Measurements from ENCODE around the gene RPL5. TPM values are rescaled to one million over a fixed set of nuclear protein-coding genes. Genes with fewer than 3 reads are reported as not detected.

Gene RPL5
- total RNA-seq, 1 experiment from 2014 or later: 835 TPM

DNA sequence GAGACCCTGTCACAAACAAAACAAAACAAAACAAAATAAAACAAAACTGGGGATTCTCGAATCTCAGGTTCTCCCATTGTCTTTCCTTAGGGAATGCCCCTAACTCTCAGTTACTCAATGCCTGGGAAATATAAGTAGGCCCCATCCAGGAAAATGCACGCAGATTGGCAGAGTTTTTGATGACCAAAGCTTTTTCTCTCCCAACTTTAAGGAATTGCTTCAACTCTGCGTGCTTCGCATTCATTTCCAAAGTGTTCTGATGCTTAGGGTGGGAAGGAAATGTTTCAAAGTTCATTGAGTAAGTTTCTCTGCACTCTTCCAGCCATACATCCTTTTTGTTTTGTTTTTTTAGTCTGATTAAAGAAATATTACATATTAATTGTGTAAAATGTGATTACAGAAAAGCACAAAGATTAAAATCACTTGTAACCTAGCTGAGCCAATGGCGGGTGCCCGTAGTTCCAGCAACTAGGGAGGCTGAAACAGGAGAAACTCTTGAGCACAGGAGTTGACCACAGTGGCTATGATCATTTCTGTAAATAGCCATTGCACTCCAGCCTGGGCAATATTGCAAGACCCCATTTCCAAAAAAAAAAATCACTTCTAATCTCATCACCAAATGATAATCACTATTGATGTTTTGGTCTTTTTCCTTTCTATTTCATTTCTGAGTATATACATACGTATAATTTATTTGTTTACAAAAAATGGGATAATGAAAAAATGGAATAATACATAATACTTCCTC lies 28.5 kb upstream of the RPL5 start:
- Mint-ChIP-seq H3K27ac (ENCODE audit: unreplicated experiment) (no peak overlapping the region), H3K36me3 (ENCODE audit: insufficient read depth, unreplicated experiment) (peaks cover 9% of the 10 kb centered on the region), H3K9me3 (ENCODE audit: low read depth, unreplicated experiment) (peaks cover 5% of the 10 kb centered on the region), H3K4me1 (ENCODE audit: low read depth, unreplicated experiment) (peaks cover 37% of the 10 kb centered on the region), H3K27me3 (ENCODE audit: unreplicated experiment) (no peaks in the 10 kb centered on the region), H3K4me3 (ENCODE audit: low read depth, unreplicated experiment) (no peak overlapping the region)
- no TSS peak for BruUV-seq (replicated peaks)
- CTCF ChIA-PET: interaction anchor here (2.1 kb wide), 1 partner anchor 18 kb away, joined by 7 read pairs; the partner anchor contains the start of gene EVI5
- DNase-seq: no peak
- TF ChIP-seq, protein P1, sequence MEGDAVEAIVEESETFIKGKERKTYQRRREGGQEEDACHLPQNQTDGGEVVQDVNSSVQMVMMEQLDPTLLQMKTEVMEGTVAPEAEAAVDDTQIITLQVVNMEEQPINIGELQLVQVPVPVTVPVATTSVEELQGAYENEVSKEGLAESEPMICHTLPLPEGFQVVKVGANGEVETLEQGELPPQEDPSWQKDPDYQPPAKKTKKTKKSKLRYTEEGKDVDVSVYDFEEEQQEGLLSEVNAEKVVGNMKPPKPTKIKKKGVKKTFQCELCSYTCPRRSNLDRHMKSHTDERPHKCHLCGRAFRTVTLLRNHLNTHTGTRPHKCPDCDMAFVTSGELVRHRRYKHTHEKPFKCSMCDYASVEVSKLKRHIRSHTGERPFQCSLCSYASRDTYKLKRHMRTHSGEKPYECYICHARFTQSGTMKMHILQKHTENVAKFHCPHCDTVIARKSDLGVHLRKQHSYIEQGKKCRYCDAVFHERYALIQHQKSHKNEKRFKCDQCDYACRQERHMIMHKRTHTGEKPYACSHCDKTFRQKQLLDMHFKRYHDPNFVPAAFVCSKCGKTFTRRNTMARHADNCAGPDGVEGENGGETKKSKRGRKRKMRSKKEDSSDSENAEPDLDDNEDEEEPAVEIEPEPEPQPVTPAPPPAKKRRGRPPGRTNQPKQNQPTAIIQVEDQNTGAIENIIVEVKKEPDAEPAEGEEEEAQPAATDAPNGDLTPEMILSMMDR (IDR thresholded peaks at IDR 0.05; ENCODE audit: unreplicated experiment): no peak
- intact Hi-C loops (cut with micrococcal nuclease; ENCODE audit: unreplicated experiment): no loop called here

GRCh38 chr1:92804721-92805201 lies 27.1 kb upstream of the RPL5 start:
- TF ChIP-seq, protein P1 (IDR thresholded peaks at IDR 0.05; ENCODE audit: unreplicated experiment): no peak
- H3K4me3 Mint-ChIP-seq (ENCODE audit: low read depth, unreplicated experiment): no peak overlapping the region
- no peaks in the 10 kb centered on the region for H3K27me3 Mint-ChIP-seq (ENCODE audit: unreplicated experiment)
- H3K9me3 Mint-ChIP-seq (ENCODE audit: low read depth, unreplicated experiment): peaks cover 5% of the 10 kb centered on the region
- H3K27ac Mint-ChIP-seq (ENCODE audit: unreplicated experiment): peak overlapping the region; percentile 87
- no TSS peak for BruUV-seq (replicated peaks)
- DNase-seq: peak; percentile 73
- H3K36me3 Mint-ChIP-seq (ENCODE audit: insufficient read depth, unreplicated experiment): peaks cover 9% of the 10 kb centered on the region
- peaks cover 45% of the 10 kb centered on the region for H3K4me1 Mint-ChIP-seq (ENCODE audit: low read depth, unreplicated experiment)
- intact Hi-C loops (cut with micrococcal nuclease; ENCODE audit: unreplicated experiment): loop anchor here (2.0 kb wide), 2 partner anchors 18 to 20 kb away; partner anchors contain the start of gene EVI5
- CTCF ChIA-PET: interaction anchor here (0.7 to 2.1 kb wide), 3 partner anchors 8 to 20 kb away, joined by 4 to 7 read pairs (median 6); partner anchors contain the start of gene EVI5

DNA sequence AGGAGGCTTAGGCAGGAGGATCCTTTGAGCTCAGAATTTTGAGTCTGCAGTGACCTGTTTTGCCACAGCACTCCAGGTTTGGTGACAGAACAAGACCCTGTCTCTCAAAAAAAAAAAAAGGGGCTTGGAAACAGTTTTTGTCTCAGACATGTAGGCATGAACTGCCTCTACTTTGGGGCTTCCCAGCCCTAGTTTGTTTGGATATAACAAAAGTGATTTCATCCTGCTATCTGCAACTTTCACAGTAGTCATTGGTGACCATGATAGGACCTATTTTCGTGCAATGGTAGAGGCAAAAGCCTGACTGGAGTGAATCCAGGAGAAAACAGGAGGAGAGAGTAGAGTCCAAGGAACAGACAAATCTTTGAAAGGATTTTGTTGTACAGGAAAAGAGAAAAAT lies 26.6 kb upstream of the RPL5 start:
- Mint-ChIP-seq H3K27ac (ENCODE audit: unreplicated experiment) (peak overlapping the region; percentile 87), H3K36me3 (ENCODE audit: insufficient read depth, unreplicated experiment) (peaks cover 9% of the 10 kb centered on the region), H3K4me3 (ENCODE audit: low read depth, unreplicated experiment) (no peak overlapping the region), H3K9me3 (ENCODE audit: low read depth, unreplicated experiment) (peaks cover 5% of the 10 kb centered on the region), H3K27me3 (ENCODE audit: unreplicated experiment) (no peaks in the 10 kb centered on the region), H3K4me1 (ENCODE audit: low read depth, unreplicated experiment) (peaks cover 45% of the 10 kb centered on the region)
- TF ChIP-seq, protein P1 (IDR thresholded peaks at IDR 0.05; ENCODE audit: unreplicated experiment): no peak
- no TSS peak for BruUV-seq (replicated peaks)
- intact Hi-C loops (cut with micrococcal nuclease; ENCODE audit: unreplicated experiment): loop anchor here (2.0 kb wide), 2 partner anchors 18 to 20 kb away; partner anchors contain the start of gene EVI5
- CTCF ChIA-PET: interaction anchor here (0.7 to 2.1 kb wide), 3 partner anchors 9 to 20 kb away, joined by 4 to 7 read pairs (median 6); partner anchors contain the start of gene EVI5
- no peak for DNase-seq

DNA sequence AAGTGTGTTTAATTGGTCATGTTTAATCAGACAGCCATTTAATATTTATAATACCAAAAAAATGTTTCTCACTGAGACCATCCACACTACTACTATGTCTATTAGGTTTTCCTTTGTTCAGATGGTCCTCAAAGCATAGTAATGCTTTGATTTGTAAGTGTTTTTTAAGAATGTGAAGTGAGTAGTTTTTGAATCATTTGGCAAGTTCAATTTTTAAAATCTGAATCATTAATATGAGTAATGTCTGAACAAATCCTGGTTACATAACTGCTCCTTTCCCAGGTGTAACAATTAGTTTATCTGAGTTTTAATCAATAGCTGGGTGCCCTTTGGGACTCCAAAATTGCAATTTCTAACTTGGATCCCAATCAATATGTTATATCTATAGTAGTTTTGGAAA lies 23.5 kb upstream of the RPL5 start:
- H3K27ac Mint-ChIP-seq (ENCODE audit: unreplicated experiment): no peak overlapping the region
- H3K9me3 Mint-ChIP-seq (ENCODE audit: low read depth, unreplicated experiment): peaks cover 5% of the 10 kb centered on the region
- TF ChIP-seq, protein P1 (IDR thresholded peaks at IDR 0.05; ENCODE audit: unreplicated experiment): no peak
- CTCF ChIA-PET: no interaction called here
- DNase-seq: no peak
- intact Hi-C loops (cut with micrococcal nuclease; ENCODE audit: unreplicated experiment): no loop called here
- BruUV-seq (replicated peaks): no TSS peak
- H3K4me1 Mint-ChIP-seq (ENCODE audit: low read depth, unreplicated experiment): peaks cover 45% of the 10 kb centered on the region
- H3K27me3 Mint-ChIP-seq (ENCODE audit: unreplicated experiment): no peaks in the 10 kb centered on the region
- no peak overlapping the region for H3K4me3 Mint-ChIP-seq (ENCODE audit: low read depth, unreplicated experiment)
- H3K36me3 Mint-ChIP-seq (ENCODE audit: insufficient read depth, unreplicated experiment): peaks cover 9% of the 10 kb centered on the region
